Stimulated activated CD4-positive, alpha-beta T cell treated with anti-CD3 and anti-CD28 coated beads, Interleukin-15, amount 100 ng/mL, for 1 hour (primary cell): Measurements from ENCODE around the gene ZNF230.

Experiments
- DNase-seq, 2 donors: peaks; one replicate each; pipeline ENCODE4 v3.0.0-alpha.2; 2020; ENCODE audit warnings: low read depth in 1 of 2, low spot score in 1 of 2

The ZNF230 gene

DNA sequence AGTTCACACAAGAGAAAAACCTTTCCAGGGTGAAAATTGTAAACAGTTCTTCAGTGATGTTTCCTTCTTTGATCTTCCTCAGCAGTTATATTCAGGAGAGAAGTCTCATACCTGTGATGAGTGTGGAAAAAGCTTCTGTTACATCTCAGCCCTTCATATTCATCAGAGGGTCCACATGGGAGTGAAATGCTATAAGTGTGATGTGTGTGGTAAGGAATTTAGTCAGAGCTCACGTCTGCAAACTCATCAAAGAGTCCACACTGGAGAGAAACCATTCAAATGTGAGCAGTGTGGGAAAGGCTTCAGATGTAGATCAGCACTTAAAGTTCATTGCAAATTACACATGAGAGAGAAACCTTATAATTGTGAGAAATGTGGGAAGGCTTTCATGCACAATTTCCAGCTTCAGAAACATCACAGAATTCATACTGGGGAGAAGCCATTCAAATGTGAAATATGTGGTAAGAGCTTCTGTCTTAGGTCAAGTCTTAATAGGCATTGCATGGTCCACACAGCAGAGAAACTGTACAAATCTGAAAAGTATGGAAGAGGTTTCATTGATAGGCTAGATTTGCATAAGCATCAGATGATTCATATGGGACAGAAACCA lies 29.3 kb downstream of the ZNF230 start:
- no peak for DNase-seq

DNA sequence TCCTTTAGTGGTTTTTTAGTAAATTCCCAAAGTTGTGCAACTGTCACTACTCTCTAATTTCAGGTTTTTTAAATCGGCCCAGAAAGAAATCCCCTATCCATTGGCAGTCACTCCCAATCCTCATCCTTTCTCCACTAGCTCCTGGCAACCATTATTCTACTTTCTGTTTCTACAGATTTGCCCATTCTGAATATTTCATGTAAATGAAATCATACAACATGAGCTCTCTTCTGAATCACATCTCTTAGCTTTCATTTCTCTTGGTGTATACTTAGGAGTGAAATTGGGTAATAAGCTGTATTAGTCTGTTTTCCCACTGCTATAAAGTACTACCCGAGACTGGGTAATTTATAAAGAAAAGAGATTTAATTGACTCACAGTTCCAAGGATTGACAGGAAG lies 39.4 kb downstream of the ZNF230 start:
- no peak for DNase-seq

DNA sequence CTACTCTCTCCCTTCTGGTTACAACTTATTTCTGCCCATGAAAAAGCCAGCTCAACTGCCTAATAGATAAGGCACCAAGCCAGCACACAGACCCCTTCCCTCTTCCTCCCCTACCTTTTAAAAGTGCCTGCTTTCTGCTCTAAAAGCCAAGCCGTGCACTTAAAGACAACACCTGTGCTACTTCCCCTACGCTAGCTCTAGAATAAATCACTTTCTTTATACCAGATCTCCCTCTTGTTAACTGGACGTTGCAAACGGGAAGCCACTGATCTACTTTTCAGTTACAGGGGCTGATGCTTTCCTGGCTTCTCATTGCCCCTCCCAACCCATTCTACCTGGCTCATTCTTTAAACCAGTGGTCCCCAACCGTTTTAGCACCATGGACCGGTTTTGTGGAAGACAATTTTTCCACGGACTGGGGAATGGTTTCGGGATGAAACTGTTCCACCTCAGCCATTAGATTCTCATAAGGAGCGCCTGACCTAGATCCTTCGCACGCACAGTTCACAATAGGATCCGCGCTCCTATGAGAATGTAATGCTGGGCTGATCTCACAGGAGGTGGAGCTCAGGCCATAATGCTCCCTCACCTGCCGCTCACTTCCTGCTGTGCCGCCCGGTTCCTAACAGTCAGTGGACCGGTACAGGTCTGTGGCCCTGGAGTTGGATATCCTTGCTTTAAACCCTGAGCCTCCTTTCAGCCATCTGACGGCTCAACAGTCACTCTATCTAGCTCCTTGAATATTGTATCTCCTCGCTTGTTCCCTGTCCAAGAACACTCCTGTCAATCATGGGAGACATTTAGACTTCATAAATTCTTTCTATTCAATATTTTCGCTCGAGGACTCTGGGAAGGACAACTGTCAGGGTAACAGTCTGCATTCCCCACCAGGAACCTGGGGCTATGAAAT lies 48.2 kb downstream of the ZNF230 start:
- peak in 1 of 2 donors; percentile 10 for DNase-seq

DNA sequence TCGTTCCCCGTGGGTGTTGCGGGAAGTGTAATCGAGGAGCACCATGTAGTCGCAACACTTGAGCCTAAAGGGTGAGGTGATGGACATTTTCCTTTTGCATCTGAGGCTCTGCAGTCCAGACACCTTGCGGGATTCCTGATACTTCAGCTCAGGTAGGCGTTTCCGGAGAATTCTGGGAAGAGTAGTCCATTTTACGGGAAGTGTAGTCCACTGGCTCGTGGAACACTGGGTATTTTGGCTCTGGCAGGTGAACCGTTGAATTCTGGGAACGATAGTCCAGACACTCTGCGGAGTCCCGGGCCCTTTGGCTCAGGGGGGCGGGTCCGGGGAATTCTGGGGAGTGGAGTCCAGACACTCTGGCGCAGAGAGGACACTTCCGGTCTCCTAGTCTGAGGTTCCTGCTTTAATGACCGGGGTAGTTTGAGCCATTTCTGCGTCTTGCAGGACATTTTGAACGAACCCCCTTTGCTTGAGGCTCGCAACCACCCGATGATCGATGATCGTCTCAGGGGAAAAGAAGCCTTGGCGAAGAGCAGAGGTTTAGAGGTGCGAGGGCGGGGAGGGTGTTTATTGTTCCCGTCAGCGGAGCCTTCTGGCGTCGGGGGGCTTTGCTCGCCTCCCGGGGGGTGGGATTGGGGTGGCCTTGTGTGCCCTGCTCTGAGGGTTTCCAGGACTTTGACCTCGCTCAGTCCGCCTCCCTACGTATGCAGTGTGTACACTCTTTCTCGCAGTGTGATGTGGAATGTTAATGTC lies 49.1 kb downstream of the ZNF230 start, which contains the start of gene ZNF223:
TSS of gene ZNF223 (plus strand) at position 387 of the 753 bp plus-strand sequence. CDS start 3,141 bp downstream, outside the sequence.
- DNase-seq: peak; percentile 19 to 58

DNA sequence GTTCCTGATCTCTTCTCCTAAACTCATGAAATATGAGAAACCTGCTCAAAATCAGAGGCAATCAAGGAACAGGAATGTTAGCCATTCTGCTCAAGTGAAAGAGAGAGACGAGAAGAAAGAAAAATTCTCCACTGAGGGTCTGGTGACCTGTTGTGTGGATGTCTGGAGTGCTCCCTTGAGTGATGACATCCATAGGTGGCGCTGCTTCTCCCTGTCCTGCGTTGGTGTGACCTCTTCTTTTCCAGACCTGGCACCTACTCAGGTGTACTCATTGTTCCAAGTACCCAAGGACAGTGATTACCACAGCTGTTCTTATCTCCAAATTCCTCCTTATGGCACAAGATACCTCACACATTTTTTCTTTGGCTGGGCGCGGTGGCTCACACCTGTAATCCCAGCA lies 53.1 kb downstream of the ZNF230 start:
- no peak for DNase-seq

DNA sequence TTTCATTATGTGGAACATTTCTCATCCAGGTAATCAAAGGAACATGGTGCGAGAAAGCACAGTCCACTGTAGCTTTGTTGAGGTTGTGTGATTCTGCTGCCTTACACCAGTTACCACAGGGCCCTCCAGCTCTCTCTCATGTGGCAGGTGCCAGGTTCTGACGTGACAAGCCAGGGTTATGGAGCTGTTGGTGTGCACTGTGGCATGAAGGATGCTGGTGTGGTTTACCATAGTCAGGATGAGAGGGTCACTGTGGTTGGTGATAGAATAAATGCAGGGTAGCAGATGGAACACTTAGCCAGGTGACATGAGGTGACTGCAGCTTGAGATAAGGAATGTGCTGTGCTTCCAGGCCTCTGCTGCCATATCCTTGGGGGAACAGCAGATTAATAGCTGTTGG lies 56.5 kb downstream of the ZNF230 start:
- DNase-seq: no peak

DNA sequence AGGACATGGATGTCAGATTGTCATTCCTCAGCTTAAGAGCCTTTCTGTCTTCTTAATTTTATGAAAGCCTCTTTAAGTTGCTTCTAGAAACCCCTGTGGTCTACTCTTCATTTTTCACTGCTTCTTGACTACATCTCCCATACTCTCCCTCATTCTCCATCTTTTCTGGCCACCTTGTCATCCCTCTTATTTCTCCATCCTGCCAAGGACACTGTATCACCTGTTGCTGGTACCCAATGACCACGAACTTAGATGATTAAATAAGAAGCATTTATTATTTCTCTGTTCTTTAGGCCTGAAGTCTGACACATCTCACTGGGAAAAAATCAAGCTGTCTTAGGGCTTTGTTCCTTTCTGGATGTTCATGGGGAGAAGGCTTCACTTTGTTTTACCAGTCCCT lies 58.3 kb downstream of the ZNF230 start:
- DNase-seq: no peak
